Measurements from ENCODE around the gene UTP4. TPM values are rescaled to one million over a fixed set of nuclear protein-coding genes. Genes with fewer than 3 reads are reported as not detected.
A peak's percentile ranks its signal among the peaks of the same experiment; 100 is the strongest.

Gene UTP4
- total RNA-seq, 1 donor from 2014 or later, result 51.9 TPM

GRCh38 chr16:69127966-69128510 is 4.4 kb upstream of the UTP4 start:
- Mint-ChIP-seq H3K4me1 (ENCODE audit: unreplicated experiment) (peaks cover 22% of the 10 kb centered on the region), H3K9me3 (peaks cover 4% of the 10 kb centered on the region), H3K27ac (no peak overlapping the region), H3K4me3 (no peak overlapping the region), H3K36me3 (peaks cover 9% of the 10 kb centered on the region), H3K27me3 (no peaks in the 10 kb centered on the region)
- DNase-seq (ENCODE audit: extremely low spot score, unreplicated experiment), result no peak
- no peak for TF ChIP-seq CTCF (conservative IDR thresholded peaks at IDR 0.05)

- Mint-ChIP-seq H3K4me3 (peak overlapping the region; percentile 97), H3K9me3 (peaks cover 4% of the 10 kb centered on the region), H3K27me3 (no peaks in the 10 kb centered on the region), H3K4me1 (ENCODE audit: unreplicated experiment) (peaks cover 33% of the 10 kb centered on the region), H3K36me3 (peaks cover 9% of the 10 kb centered on the region), H3K27ac (peak overlapping the region; percentile 95)
- no peak for DNase-seq (ENCODE audit: extremely low spot score, unreplicated experiment)
- no peak for TF ChIP-seq CTCF (conservative IDR thresholded peaks at IDR 0.05)
Observed at GRCh38 chr16:69130461-69130860, 2.0 kb upstream of the UTP4 start.

GRCh38 chr16:69131167-69131838 is 1.1 kb upstream of the UTP4 start:
- H3K9me3 Mint-ChIP-seq, result peaks cover 4% of the 10 kb centered on the region
- no peak for TF ChIP-seq CTCF (conservative IDR thresholded peaks at IDR 0.05)
- H3K36me3 Mint-ChIP-seq, result peaks cover 9% of the 10 kb centered on the region
- peak overlapping the region; percentile 97 for H3K4me3 Mint-ChIP-seq
- H3K27ac Mint-ChIP-seq, result peak overlapping the region; percentile 95
- no peaks in the 10 kb centered on the region for H3K27me3 Mint-ChIP-seq
- peaks cover 33% of the 10 kb centered on the region for H3K4me1 Mint-ChIP-seq (ENCODE audit: unreplicated experiment)
- DNase-seq (ENCODE audit: extremely low spot score, unreplicated experiment), result no peak

- H3K4me1 Mint-ChIP-seq (ENCODE audit: unreplicated experiment), result peaks cover 33% of the 10 kb centered on the region
- no peaks in the 10 kb centered on the region for H3K27me3 Mint-ChIP-seq
- peaks cover 9% of the 10 kb centered on the region for H3K36me3 Mint-ChIP-seq
- H3K4me3 Mint-ChIP-seq, result peak overlapping the region; percentile 97
- no peak for TF ChIP-seq CTCF (conservative IDR thresholded peaks at IDR 0.05)
- peak; percentile 89 for DNase-seq (ENCODE audit: extremely low spot score, unreplicated experiment)
- peak overlapping the region; percentile 95 for H3K27ac Mint-ChIP-seq
- peaks cover 4% of the 10 kb centered on the region for H3K9me3 Mint-ChIP-seq
Observed at GRCh38 chr16:69131839-69132423, 518 bp upstream of the UTP4 start.

GRCh38 chr16:69133373-69133954 is 1.0 kb downstream of the UTP4 start:
- Mint-ChIP-seq H3K27me3 (no peaks in the 10 kb centered on the region), H3K4me1 (ENCODE audit: unreplicated experiment) (peaks cover 29% of the 10 kb centered on the region), H3K9me3 (no peaks in the 10 kb centered on the region), H3K4me3 (peak overlapping the region; percentile 92), H3K27ac (peak overlapping the region; percentile 61), H3K36me3 (peaks cover 8% of the 10 kb centered on the region)
- no peak for TF ChIP-seq CTCF (conservative IDR thresholded peaks at IDR 0.05)
- no peak for DNase-seq (ENCODE audit: extremely low spot score, unreplicated experiment)

Measured in type B pancreatic cell (in vitro differentiated cells).